ENCODE measurements around the gene FILIP1L. TPM values are rescaled to one million over a fixed set of nuclear protein-coding genes. Genes with fewer than 3 reads are reported as not detected.

The FILIP1L gene
- total RNA-seq, 1 experiment from 2014 or later, result 0.07 TPM

GRCh38 chr3:99795573-99795972, 318.7 kb downstream of the FILIP1L start:
- Histone ChIP-seq H4K8ac (replicated peaks; ENCODE audit: insufficient read length, low read depth, low read length) (no peak overlapping the region), H4K91ac (ENCODE audit: insufficient read length, low read depth, low read length) (no peak overlapping the region), H4K5ac (ENCODE audit: insufficient read length, low read depth, low read length) (no peak overlapping the region), H2AK5ac (ENCODE audit: insufficient read length, low read length) (no peak overlapping the region), H3K18ac (ENCODE audit: insufficient read length, low read depth, low read length) (no peak overlapping the region), H3K27ac (ENCODE audit: insufficient read length, low read depth, low read length) (no peak overlapping the region), H2BK120ac (ENCODE audit: low read depth, low read length, poor library complexity, severe bottlenecking) (no peak overlapping the region), H3K4me1 (ENCODE audit: insufficient read depth, low read length) (no peaks in the 10 kb centered on the region), H3K79me2 (ENCODE audit: insufficient read depth, low read length) (no peaks in the 10 kb centered on the region), H3K23ac (ENCODE audit: insufficient read length, low read depth, low read length) (no peak overlapping the region), H3K14ac (ENCODE audit: insufficient read depth, low read length) (no peak overlapping the region), H2BK20ac (ENCODE audit: low read depth, low read length, poor library complexity, severe bottlenecking) (no peak overlapping the region), H3K27me3 (ENCODE audit: insufficient read depth, low read length) (no peaks in the 10 kb centered on the region), H2BK5ac (ENCODE audit: insufficient read length, low read length) (no peak overlapping the region), H3K4me2 (ENCODE audit: insufficient read depth, insufficient read length, low read length) (no peak overlapping the region), H2BK12ac (ENCODE audit: insufficient read length, low read depth, low read length) (no peak overlapping the region), H3K4ac (ENCODE audit: low read depth, low read length) (no peak overlapping the region), H4K20me1 (ENCODE audit: control insufficient read depth, insufficient read depth, insufficient read length) (no peaks in the 10 kb centered on the region), H2BK15ac (ENCODE audit: low read depth, low read length) (no peak overlapping the region), H3T11ph (ENCODE audit: low read length) (no peak overlapping the region), H3K23me2 (ENCODE audit: insufficient read length, low read depth, low read length, poor library complexity, severe bottlenecking) (no peaks in the 10 kb centered on the region), H3K56ac (ENCODE audit: insufficient read length, low read depth, low read length) (no peak overlapping the region), H2AFZ (ENCODE audit: low read length) (no peak overlapping the region), H3K9me3 (ENCODE audit: control insufficient read depth, low read depth, low read length) (no peaks in the 10 kb centered on the region), H3K9ac (ENCODE audit: extremely low read depth, insufficient read length, low read length) (no peak overlapping the region), H3K79me1 (ENCODE audit: insufficient read depth, low read depth, low read length, poor library complexity, severe bottlenecking) (no peaks in the 10 kb centered on the region)
- H3K27ac Mint-ChIP-seq, result peak overlapping the region in 1 of 3 experiments; percentile 59; a peak in 1 of 7 replicates
- H3K36me3 Mint-ChIP-seq (ENCODE audit: insufficient read depth in 1 of 3, low read depth in 3 of 3), result no peaks in the 10 kb centered on the region; a peak in 1 of 7 replicates
- H3K4me3 Mint-ChIP-seq, result no peak overlapping the region
- no peak for TF ChIP-seq CTCF (conservative IDR thresholded peaks at IDR 0.05)
- no peaks in the 10 kb centered on the region; a peak in 1 of 5 replicates for H3K9me3 Mint-ChIP-seq
- H3K27me3 Mint-ChIP-seq (ENCODE audit: low read depth), result no peaks in the 10 kb centered on the region
- WGBS (ENCODE audit: extremely low coverage, insufficient read length, low lambda C conversion rate), result no CpG with 5 or more reads among the region's 15 CpGs
- DNase-seq, result no peak
- H3K4me1 Mint-ChIP-seq, result no peaks in the 10 kb centered on the region
